Cerebellar cortex (tissue), 1 donor: Measurements from ENCODE around the gene STIM2.
A peak's percentile ranks its signal among the peaks of the same experiment; 100 is the strongest.
"Not testable (repeated sequence)": the region's sequence is repeated elsewhere in the genome, so short reads cannot be mapped to it uniquely, and the experiment has no call there.

ENCODE experiments used
- DNase-seq: peaks from one replicate; pipeline ENCODE4 v3.0.0-alpha.2; 2015; ENCODE audit warnings: low spot score

Gene STIM2

GRCh38 chr4:26953770-26954423, 93.3 kb downstream of the STIM2 start:
- no peak for DNase-seq

GRCh38 chr4:26955241-26955640, 94.6 kb downstream of the STIM2 start:
- no peak for DNase-seq

DNA sequence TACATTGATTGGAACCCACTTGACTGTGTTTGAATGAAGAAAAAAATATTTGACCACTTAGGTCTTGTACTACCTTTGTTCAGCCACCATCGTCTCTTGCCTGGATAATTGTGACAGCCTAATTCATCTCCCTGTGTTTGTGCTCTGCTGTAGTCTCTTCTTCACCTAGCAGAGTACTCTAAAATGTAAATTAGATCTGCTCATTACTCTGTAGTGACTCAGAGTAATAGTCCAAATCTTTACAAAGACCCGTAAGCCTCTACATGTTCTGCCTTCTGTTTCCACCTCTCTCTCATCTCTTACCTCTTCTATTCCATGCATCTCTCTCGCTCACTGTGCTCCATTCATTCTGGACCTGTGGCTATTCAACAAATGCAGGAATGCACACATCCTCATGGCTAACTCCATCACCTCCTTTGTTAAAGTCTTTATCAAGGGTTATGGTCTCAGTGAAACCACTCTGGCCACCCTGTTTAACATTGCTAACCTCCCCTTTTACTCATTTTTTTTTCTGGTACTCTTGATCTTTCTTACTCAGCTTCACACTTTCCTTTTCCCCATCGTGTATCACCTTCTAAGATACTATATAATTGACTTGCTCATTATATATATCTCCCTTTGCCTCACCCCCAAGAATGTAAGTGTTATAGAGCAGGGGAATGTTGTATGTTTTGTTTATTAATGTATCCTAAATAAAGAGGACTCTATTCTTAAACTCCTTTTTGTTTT, 98.4 kb downstream of the STIM2 start:
- no peak for DNase-seq

- no peak for DNase-seq
Observed at GRCh38 chr4:26959654-26960047, 99.0 kb downstream of the STIM2 start.

DNA sequence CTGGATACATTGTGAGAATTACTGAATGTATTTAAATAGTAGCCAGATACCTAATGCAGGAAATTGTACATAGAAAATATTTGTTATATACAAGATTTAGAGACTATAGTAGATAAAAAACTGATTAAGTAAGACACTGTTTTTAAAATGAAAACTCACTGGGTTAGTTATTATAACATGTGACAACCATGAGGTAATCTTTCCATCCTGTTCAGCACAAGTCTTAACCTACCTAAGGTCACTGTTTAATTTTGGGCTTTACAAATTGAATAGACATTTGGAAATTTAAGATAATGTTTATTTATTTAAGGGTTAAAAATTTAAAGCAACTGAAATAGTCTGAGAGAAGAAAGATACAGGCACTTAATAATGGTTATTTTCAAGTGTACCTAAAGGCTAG, 102.1 kb downstream of the STIM2 start:
- DNase-seq = no peak

DNA sequence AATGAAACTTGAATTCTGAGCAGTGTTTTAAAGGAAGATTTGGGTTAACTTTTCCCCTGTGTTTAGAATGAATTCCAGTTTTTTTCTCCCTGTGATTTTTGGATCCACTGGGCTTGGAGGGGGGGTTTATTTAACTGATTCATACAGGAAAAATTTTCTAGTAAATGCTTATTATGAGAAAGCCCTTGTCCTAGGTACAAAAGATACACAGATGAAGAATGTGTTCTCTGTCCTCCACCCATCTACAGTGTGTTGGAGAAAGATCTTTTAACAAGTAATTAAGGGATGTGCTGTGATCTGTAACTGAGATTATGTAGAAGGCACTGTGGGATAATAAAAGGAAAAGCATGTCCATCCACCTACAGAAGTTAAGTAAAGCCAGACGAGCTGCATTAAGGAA, 103.9 kb downstream of the STIM2 start:
- DNase-seq = no peak

DNA sequence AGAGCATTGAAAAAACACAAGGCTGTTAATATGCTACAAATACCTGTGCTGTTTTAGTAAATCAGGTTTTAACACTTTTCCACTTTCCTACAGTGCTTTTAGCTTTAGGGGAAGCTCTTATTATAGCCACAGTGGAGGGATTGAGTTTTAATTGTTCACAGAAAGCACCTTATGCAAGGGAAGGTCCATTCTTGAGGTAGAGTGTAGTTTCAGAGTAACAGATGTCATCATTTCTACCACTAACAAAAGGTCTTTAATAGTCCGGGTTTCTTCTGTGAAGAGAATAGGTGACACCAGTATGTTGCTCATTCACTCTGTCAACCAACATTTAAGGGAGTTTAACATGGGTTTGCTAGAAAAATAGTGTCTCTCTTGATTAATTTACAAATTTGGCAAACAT, 104.4 kb downstream of the STIM2 start:
- DNase-seq = no peak

GRCh38 chr4:26975464-26976181, 115.0 kb downstream of the STIM2 start:
- DNase-seq = not testable (repeated sequence)

DNA sequence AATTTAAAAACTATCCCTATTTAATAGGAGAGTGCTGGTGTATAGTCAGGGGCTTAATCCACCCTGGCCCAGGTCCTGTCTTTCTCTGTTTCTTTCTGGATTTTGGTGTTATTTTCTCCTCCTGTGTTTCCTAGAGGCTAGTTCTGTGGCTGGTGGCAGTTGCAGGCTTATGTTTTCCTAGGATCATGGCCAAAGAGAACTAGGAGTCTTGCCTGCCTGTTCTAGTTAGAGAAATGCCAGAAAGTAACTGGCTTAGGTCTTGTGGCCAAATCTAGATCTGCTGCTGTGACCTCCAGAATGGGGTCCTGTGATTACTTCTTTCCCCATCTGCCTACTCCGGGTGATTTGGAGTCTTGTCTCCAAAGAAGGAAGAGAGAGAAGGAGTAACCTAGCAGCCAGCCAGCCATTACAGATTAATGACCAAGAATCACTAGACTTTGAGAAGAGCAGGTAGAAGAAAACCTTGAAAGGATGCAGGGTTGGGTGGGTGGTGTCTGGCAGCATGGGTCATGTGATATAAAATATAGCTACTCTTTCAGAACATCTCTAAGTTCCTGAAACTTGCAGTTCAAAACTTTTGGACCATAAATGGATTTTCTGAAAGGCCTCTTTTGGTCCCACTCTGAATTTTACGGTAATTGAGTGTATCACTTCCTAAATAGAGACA, 117.9 kb downstream of the STIM2 start:
- peak; percentile 25 for DNase-seq

- DNase-seq = no peak
Observed at GRCh38 chr4:26984896-26985295, 124.3 kb downstream of the STIM2 start.

DNA sequence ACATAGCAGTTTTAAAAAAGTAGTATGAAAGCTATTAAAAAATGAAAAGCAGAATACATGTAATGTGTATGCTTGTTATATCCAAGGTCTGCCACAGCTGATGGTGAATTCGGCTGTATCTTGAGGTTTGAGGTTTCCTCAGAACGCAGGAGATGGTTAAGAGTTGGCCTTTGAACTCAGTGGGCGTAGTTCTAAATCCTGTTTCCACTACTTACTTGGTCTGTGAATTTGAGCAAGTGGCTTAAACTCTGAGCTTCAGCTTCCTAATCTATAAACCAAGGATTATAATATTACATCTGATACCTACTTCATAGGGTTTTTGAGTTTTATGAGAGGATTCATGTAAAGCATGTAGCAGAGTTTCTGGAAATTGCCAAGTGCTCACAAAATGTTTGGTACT, 125.2 kb downstream of the STIM2 start:
- DNase-seq = no peak

- DNase-seq = no peak
Observed at GRCh38 chr4:26987191-26987590, 126.5 kb downstream of the STIM2 start.

GRCh38 chr4:26991057-26991456, 130.4 kb downstream of the STIM2 start:
- DNase-seq = no peak

- DNase-seq = peak; percentile 31
Observed at GRCh38 chr4:26992657-26993361, 132.2 kb downstream of the STIM2 start.

- DNase-seq = no peak
Observed at GRCh38 chr4:26993539-26993938, 132.9 kb downstream of the STIM2 start.

GRCh38 chr4:26993967-26994366, 133.3 kb downstream of the STIM2 start:
- no peak for DNase-seq

DNA sequence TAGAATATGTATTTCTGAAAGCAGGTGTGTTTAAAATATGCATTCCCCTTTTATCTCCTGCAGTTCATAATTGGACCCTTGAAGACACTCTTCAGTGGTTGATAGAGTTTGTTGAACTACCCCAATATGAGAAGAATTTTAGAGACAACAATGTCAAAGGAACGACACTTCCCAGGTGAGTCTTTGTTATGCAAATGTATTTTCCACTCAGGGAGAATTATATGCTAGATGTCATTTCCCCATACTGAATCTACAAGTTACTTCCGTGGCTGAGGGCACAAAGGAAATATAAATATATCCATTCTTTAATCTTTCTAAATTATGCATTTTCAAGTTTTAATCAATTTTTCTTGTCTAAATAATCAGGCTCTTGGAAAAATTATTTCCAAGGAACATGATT, 134.7 kb downstream of the STIM2 start:
- no peak for DNase-seq

DNA sequence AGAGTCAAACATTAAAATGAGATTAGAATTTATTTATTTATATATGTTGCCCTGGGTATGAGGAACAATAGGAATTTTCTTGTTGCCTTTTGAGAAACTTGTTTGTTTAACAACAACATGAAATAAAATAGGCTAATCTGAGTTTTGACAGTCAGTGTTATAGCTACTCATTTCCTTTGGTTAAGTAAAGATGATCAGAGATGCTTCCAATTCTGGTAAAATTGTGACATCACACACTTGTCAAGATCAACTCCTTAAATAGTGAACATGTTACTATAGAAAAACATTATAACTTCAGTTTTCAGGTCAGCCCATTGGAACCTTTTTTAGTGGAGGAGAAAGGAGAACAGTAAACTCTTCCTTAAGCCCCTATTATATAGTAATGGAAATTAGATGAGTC, 136.1 kb downstream of the STIM2 start:
- no peak for DNase-seq

GRCh38 chr4:26999689-27000088, 139.0 kb downstream of the STIM2 start:
- no peak for DNase-seq

DNA sequence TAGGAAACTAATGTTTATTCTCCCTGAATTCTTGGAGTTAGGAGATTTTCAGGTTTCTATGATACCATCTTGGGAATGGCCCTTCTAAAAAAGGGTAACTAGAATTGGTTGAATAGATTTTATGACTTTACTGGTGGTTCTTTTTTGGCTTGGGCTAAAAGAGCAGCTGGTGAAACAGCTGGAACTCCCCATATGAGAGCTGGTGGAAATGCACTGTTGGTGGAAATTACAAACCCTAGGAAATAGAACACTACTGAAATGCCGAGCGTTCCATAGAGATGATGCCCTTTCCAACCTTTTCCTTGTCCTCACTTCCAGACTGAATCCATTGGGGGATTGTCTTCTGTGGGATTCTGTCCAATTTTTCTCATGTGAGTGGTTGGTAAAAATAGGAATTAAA, 139.5 kb downstream of the STIM2 start:
- no peak for DNase-seq

DNA sequence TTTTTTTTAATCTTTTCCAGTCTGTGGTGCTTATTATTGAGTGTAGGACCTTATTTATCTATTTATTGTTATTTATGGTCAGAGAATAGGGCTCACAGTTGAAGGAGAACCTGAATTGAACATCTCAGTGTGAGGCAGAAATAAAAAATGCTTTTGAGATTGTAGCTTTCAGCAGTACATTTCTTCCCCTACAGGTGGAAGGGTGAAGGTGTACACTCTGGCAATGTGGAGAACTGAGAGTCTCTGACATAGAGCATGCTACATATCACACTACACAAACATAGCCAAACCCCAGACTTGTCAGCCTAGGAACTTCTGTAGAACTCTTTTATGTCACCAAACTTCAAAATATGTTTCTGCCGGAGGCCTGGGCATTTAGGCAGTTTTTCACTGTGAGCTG, 140.2 kb downstream of the STIM2 start:
- DNase-seq = peak; percentile 18
